Activated naive CD4-positive, alpha-beta T cell treated with anti-CD3 and anti-CD28 coated beads for 36 hours (primary cell): ENCODE results near the gene GRK1. TPM values are rescaled to one million over a fixed set of nuclear protein-coding genes. Genes with fewer than 3 reads are reported as not detected.
A peak's percentile ranks its signal among the peaks of the same experiment; 100 is the strongest.
"Not testable (repeated sequence)": the region's sequence is repeated elsewhere in the genome, so short reads cannot be mapped to it uniquely, and the experiment has no call there.

Source experiments
- CTCF ChIA-PET: fragments of 350-600 bp; sonication (Branson Sonifier 250); formaldehyde crosslinking; loops from one replicate; lab custom pipeline; 2021; ENCODE audit warnings: antibody characterized with exemption; lab: Charles Lee
- DNase-seq: peaks from one replicate; pipeline ENCODE4 v3.0.0-alpha.2; 2020
- H3K27ac Mint-ChIP-seq: one replicate; pipeline ENCODE4 v1.8.0; 2021; ENCODE audit warnings: mild to moderate bottlenecking, mixed read lengths
- H3K27me3 Mint-ChIP-seq: one replicate; pipeline ENCODE4 v1.8.0; 2021; ENCODE audit warnings: low read depth, mixed read lengths
- H3K36me3 Mint-ChIP-seq: one replicate; pipeline ENCODE4 v1.8.0; 2021; ENCODE audit warnings: low read depth, mixed read lengths
- H3K4me1 Mint-ChIP-seq: one replicate; pipeline ENCODE4 v1.8.0; 2021; ENCODE audit warnings: low read depth, mixed read lengths
- H3K4me3 Mint-ChIP-seq: one replicate; pipeline ENCODE4 v1.8.0; 2021; ENCODE audit warnings: mild to moderate bottlenecking, moderate library complexity, mixed read lengths
- H3K9me3 Mint-ChIP-seq: one replicate; pipeline ENCODE4 v1.8.0; 2021; ENCODE audit warnings: mixed read lengths
- intact Hi-C: fragments of 100-400 bp; cut with micrococcal nuclease; formaldehyde crosslinking; loops from one replicate; pipeline ENCODE4 v1.15.1; 2023
- total RNA-seq, 2 experiments: library from RNA; stranded (reverse); gene quantifications; one replicate each; pipeline ENCODE4 v1.2.3, GENCODE V29; 2021

GRK1 gene
- total RNA-seq = under 1 TPM in 1 of 2 experiments, not detected in 1; 0.10 TPM

DNA sequence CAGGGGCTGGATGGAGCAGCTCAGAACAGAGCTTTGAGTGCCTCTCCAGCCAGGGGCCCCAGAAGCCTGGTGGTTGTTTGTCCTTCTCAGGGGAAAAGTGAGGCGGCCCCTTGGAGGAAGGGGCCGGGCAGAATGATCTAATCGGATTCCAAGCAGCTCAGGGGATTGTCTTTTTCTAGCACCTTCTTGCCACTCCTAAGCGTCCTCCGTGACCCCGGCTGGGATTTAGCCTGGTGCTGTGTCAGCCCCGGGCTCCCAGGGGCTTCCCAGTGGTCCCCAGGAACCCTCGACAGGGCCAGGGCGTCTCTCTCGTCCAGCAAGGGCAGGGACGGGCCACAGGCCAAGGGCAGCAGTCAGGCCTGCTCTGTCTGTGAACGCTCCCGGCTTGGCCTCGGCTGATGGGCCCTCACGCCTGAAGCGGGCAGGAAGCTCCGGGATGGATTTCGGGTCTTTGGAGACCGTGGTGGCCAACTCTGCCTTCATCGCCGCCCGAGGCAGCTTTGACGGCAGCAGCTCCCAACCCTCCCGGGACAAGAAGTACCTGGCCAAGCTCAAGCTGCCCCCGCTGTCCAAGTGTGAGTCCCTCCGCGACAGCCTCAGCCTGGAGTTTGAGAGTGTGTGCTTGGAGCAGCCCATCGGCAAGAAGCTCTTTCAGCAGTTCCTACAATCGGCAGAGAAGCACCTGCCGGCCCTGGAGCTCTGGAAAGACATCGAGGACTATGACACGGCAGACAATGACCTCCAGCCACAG is at the start of gene GRK1:
TSS of gene GRK1 (plus strand) at position 269 of the 751 bp plus-strand sequence. CDS start at position 437, 168 bp downstream.
- Mint-ChIP-seq H3K36me3 (no peaks in the 10 kb centered on the region), H3K4me3 (no peak within 1 kb of the TSS), H3K27me3 (no peaks in the 10 kb centered on the region), H3K27ac (no peak within 1 kb of the TSS), H3K9me3 (no peaks in the 10 kb centered on the region), H3K4me1 (no peaks in the 10 kb centered on the region)
- intact Hi-C loops = no loop called here
- peak; percentile 3 for DNase-seq
- CTCF ChIA-PET = no interaction called here

DNA sequence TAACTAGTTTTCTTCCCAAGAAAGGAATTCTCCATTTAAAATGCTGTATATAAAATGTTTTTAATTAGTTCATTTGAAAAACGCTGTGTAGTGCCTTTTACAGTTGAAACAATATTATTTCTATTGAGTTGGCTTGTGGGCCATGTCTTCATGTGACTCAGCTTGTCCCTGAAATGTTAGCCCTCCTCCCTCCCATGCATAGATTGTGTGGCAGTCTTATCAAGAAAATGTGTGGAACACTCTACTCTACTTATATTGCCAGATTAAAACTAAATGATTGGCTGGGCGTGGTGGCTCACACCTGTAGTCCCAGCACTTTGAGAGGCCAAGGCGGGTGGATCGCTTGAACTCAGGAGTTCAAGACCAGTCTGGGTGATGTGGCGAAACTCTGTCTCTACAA is 49.1 kb upstream of the GRK1 start:
- intact Hi-C loops = no loop called here
- Mint-ChIP-seq H3K9me3 (no peaks in the 10 kb centered on the region), H3K4me1 (no peaks in the 10 kb centered on the region), H3K27ac (no peak overlapping the region), H3K36me3 (peaks cover 18% of the 10 kb centered on the region), H3K4me3 (no peak overlapping the region), H3K27me3 (no peaks in the 10 kb centered on the region)
- DNase-seq = no peak
- CTCF ChIA-PET = no interaction called here

DNA sequence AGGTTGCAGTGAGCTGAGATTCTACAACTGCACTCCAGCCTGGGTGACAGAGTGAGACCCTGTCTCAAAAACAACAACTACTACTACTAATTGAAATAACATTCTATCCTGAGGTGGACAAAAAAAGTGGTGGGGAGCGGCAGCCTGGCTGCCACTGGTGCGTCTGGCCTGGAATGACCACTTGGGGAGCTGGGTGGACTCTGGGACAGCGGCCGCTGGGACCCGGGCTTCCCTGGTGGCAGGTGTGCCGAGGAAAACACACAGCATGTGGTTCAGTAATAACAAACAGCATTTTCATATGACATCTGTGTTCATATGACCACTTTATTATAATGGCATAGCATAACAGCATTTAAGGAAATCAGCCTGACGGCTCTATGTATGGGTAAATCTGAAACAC is 48.6 kb upstream of the GRK1 start:
- Mint-ChIP-seq H3K27ac (no peak overlapping the region), H3K36me3 (peaks cover 20% of the 10 kb centered on the region)

GRCh38 chr13:113620036-113620796 is 46.8 kb upstream of the GRK1 start:
- H3K4me1 Mint-ChIP-seq = no peaks in the 10 kb centered on the region
- no peak overlapping the region for H3K27ac Mint-ChIP-seq
- no peak for DNase-seq
- CTCF ChIA-PET = no interaction called here
- H3K9me3 Mint-ChIP-seq = no peaks in the 10 kb centered on the region
- intact Hi-C loops = no loop called here
- no peak overlapping the region for H3K4me3 Mint-ChIP-seq
- no peaks in the 10 kb centered on the region for H3K27me3 Mint-ChIP-seq
- peaks cover 31% of the 10 kb centered on the region for H3K36me3 Mint-ChIP-seq

More for the DNA sequence above, 48.6 kb upstream of the GRK1 start:
- intact Hi-C loops = no loop called here
- no peaks in the 10 kb centered on the region for H3K4me1 Mint-ChIP-seq
- no peaks in the 10 kb centered on the region for H3K9me3 Mint-ChIP-seq
- H3K4me3 Mint-ChIP-seq = no peak overlapping the region
- CTCF ChIA-PET = no interaction called here
- DNase-seq = no peak
- H3K27me3 Mint-ChIP-seq = no peaks in the 10 kb centered on the region

GRCh38 chr13:113621046-113621445 is 46.0 kb upstream of the GRK1 start:
- intact Hi-C loops = no loop called here
- Mint-ChIP-seq H3K27me3 (no peaks in the 10 kb centered on the region), H3K9me3 (no peaks in the 10 kb centered on the region), H3K4me3 (no peak overlapping the region), H3K4me1 (no peaks in the 10 kb centered on the region), H3K27ac (no peak overlapping the region), H3K36me3 (peaks cover 35% of the 10 kb centered on the region)
- CTCF ChIA-PET = no interaction called here
- no peak for DNase-seq

- H3K27me3 Mint-ChIP-seq, CTCF ChIA-PET, DNase-seq, H3K4me1 Mint-ChIP-seq, H3K4me3 Mint-ChIP-seq, intact Hi-C loops, H3K9me3 Mint-ChIP-seq, H3K27ac Mint-ChIP-seq: not testable (repeated sequence)
- H3K36me3 Mint-ChIP-seq = peaks cover 32% of the 10 kb centered on the region
These were observed 45.5 kb upstream of the GRK1 start for GRCh38 chr13:113621498-113621897.

- H3K27me3 Mint-ChIP-seq, H3K9me3 Mint-ChIP-seq, intact Hi-C loops, DNase-seq, H3K4me3 Mint-ChIP-seq, H3K27ac Mint-ChIP-seq, CTCF ChIA-PET, H3K4me1 Mint-ChIP-seq: not testable (repeated sequence)
- peaks cover 29% of the 10 kb centered on the region for H3K36me3 Mint-ChIP-seq
These were observed 45.0 kb upstream of the GRK1 start for GRCh38 chr13:113621986-113622550.

DNA sequence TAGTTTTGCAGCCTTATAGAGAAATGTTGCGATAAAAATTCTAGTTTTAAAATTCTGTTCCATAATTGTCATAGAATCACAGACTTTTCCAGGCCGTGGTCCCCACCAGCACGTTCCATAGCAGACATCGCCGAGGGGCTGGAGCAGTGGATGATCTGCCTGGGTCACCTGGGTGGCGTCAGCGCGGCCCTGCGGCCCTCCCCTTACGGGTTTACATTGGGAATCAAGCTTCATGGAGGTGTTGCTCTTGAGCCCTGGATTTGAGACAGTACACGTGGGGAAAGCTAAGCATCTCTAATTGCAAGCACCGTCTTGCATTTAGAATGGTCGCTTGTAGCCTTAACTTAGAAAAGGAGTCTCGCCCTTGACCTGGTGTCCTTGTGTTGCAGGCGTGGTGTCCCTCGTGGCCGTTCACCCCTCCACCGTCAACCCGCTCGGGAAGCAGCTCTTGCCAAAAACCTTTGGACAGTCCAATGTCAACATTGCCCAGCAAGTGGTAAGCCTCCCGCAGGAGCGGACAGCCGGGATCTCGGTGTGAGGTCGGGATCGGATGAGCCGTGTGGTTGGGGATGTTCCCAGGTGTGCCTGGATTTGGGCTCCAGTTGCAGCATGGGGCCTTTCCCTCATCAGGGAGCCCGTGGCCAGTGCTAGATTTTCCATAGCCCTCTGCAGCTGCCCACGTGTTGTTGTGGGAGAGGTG is 44.1 kb upstream of the GRK1 start:
- intact Hi-C loops = no loop called here
- no peak overlapping the region for H3K4me3 Mint-ChIP-seq
- CTCF ChIA-PET = no interaction called here
- H3K4me1 Mint-ChIP-seq = peaks cover under 1% of the 10 kb centered on the region
- peaks cover 32% of the 10 kb centered on the region for H3K36me3 Mint-ChIP-seq
- no peak for DNase-seq
- H3K27ac Mint-ChIP-seq = no peak overlapping the region
- H3K27me3 Mint-ChIP-seq = no peaks in the 10 kb centered on the region
- no peaks in the 10 kb centered on the region for H3K9me3 Mint-ChIP-seq

- intact Hi-C loops = no loop called here
- no peaks in the 10 kb centered on the region for H3K9me3 Mint-ChIP-seq
- CTCF ChIA-PET = no interaction called here
- peaks cover 3% of the 10 kb centered on the region for H3K4me1 Mint-ChIP-seq
- H3K27ac Mint-ChIP-seq = no peak overlapping the region
- no peak for DNase-seq
- peaks cover 31% of the 10 kb centered on the region for H3K36me3 Mint-ChIP-seq
- H3K4me3 Mint-ChIP-seq = no peak overlapping the region
- H3K27me3 Mint-ChIP-seq = no peaks in the 10 kb centered on the region
These were observed 43.4 kb upstream of the GRK1 start for GRCh38 chr13:113623491-113624234.

GRCh38 chr13:113624235-113624587 is 42.8 kb upstream of the GRK1 start:
- H3K4me1 Mint-ChIP-seq = peaks cover 6% of the 10 kb centered on the region
- no peaks in the 10 kb centered on the region for H3K9me3 Mint-ChIP-seq
- peak overlapping the region; percentile 30 for H3K27ac Mint-ChIP-seq
- DNase-seq = no peak
- H3K27me3 Mint-ChIP-seq = no peaks in the 10 kb centered on the region
- H3K4me3 Mint-ChIP-seq = no peak overlapping the region
- CTCF ChIA-PET = no interaction called here
- H3K36me3 Mint-ChIP-seq = peaks cover 30% of the 10 kb centered on the region
- intact Hi-C loops = no loop called here

- H3K4me3 Mint-ChIP-seq, H3K27me3 Mint-ChIP-seq, DNase-seq, H3K9me3 Mint-ChIP-seq, intact Hi-C loops, H3K4me1 Mint-ChIP-seq, CTCF ChIA-PET: not testable (repeated sequence)
- peaks cover 36% of the 10 kb centered on the region for H3K36me3 Mint-ChIP-seq
- peak overlapping the region; percentile 30 for H3K27ac Mint-ChIP-seq
These were observed 42.2 kb upstream of the GRK1 start for GRCh38 chr13:113624640-113625304.
